Karpas-422 (cell line): Measurements from ENCODE around the gene BICD1. TPM values are rescaled to one million over a fixed set of nuclear protein-coding genes. Genes with fewer than 3 reads are reported as not detected.

Experiments used
- DNase-seq: peaks from one replicate; pipeline ENCODE4 v3.0.0-alpha.2; 2015
- H2AFZ ChIP-seq: fragments of 200-600 bp; sonication (generic); 2 replicates; pipeline ENCODE4 v1.6.1; 2014; ENCODE audit warnings: antibody characterized with exemption, low read length, mixed read lengths
- H3K27ac ChIP-seq: fragments of 200-600 bp; sonication (generic); 2 replicates; pipeline ENCODE4 v1.5.1; 2014; ENCODE audit warnings: mild to moderate bottlenecking, low read length, moderate library complexity
- H3K27me3 ChIP-seq: fragments of 200-600 bp; sonication (generic); 2 replicates; pipeline ENCODE4 v1.6.1; 2014; ENCODE audit warnings: low read length, mixed read lengths
- H3K36me3 ChIP-seq: fragments of 200-600 bp; sonication (generic); 2 replicates; pipeline ENCODE4 v1.6.1; 2014; ENCODE audit warnings: low read length, mixed read lengths; ENCODE audit not compliant: insufficient read depth
- H3K4me1 ChIP-seq: fragments of 200-600 bp; sonication (generic); 2 replicates; pipeline ENCODE4 v1.6.1; 2014; ENCODE audit warnings: mild to moderate bottlenecking, low read length, mixed read lengths
- H3K4me2 ChIP-seq: fragments of 200-600 bp; sonication (generic); 2 replicates; pipeline ENCODE4 v1.6.1; 2014; ENCODE audit warnings: low read length, low read depth, mild to moderate bottlenecking; ENCODE audit not compliant: poor library complexity, severe bottlenecking
- H3K4me3 ChIP-seq: fragments of 200-600 bp; sonication (generic); 2 replicates; pipeline ENCODE4 v1.5.1; 2014; ENCODE audit warnings: mild to moderate bottlenecking, antibody characterized with exemption, low read length, mixed read lengths
- H3K79me2 ChIP-seq: fragments of 200-600 bp; sonication (generic); 2 replicates; pipeline ENCODE4 v1.6.1; 2014; ENCODE audit warnings: mild to moderate bottlenecking, low read length, mixed read lengths
- H3K9ac ChIP-seq: fragments of 200-600 bp; sonication (generic); 2 replicates; pipeline ENCODE4 v1.6.0; 2014; ENCODE audit warnings: low read length
- H3K9me2 ChIP-seq: fragments of 200-600 bp; sonication (generic), shearing (Covaris generic); replicated peaks from 2 replicates; pipeline ENCODE4 v1.6.0; 2014; ENCODE audit warnings: mild to moderate bottlenecking, low read length, moderate library complexity; ENCODE audit not compliant: insufficient read depth
- H3K9me3 ChIP-seq: fragments of 300-700, 200-600 bp; sonication (generic); 2 replicates; pipeline ENCODE4 v1.6.1; 2014; ENCODE audit warnings: low read length, mixed read lengths
- H4K20me1 ChIP-seq: fragments of 200-600 bp; sonication (generic); 2 replicates; pipeline ENCODE4 v1.6.1; 2014; ENCODE audit warnings: mild to moderate bottlenecking, antibody characterized with exemption, low read length, low read depth; ENCODE audit not compliant: insufficient read depth
- small RNA-seq: library from RNA; depleted of rRNA; stranded (forward); fragments of <200 nt; gene quantifications from one replicate; pipeline ENCODE3, GENCODE V24; 2014
- total RNA-seq: library from RNA; depleted of rRNA; stranded (reverse); fragments of >200 nt; shearing (Covaris generic); gene quantifications from 2 replicates; pipeline ENCODE4 v1.2.3, GENCODE V29; 2014; ENCODE audit warnings: low replicate concordance; rRNA removed

The BICD1 gene
- total RNA-seq, 1 experiment from 2014 or later, result 55.7 TPM

DNA sequence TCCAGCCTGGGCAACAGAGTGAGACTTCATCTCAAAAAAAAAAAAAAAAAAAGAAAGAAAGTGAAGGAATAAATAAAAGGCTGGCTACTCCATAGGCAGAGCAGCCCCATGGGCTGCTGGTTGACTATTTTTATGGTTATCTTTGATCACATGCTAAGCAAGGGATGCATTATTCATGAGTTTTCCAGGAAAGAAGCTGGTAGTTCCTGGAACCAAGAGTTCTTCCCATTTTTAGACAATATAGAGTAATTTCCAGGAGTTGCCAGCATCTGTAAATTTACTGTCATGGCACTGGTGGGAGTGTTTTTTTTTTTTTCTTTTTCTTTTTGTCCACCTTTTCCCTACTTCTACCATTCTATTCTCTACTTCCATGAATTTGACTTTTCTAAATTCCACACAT lies 316.9 kb downstream of the BICD1 start:
- no peaks in the 10 kb centered on the region for H3K79me2 ChIP-seq
- H2AFZ ChIP-seq, result no peak overlapping the region
- H3K4me3 ChIP-seq, result no peak overlapping the region
- H3K9me2 ChIP-seq, result no peaks in the 10 kb centered on the region
- H3K4me2 ChIP-seq, result no peak overlapping the region
- no peak overlapping the region for H3K27ac ChIP-seq
- H3K9me3 ChIP-seq, result no peaks in the 10 kb centered on the region
- H3K36me3 ChIP-seq, result no peaks in the 10 kb centered on the region
- H4K20me1 ChIP-seq, result no peaks in the 10 kb centered on the region
- no peak for DNase-seq
- no peak overlapping the region for H3K9ac ChIP-seq
- H3K4me1 ChIP-seq, result no peaks in the 10 kb centered on the region
- H3K27me3 ChIP-seq, result no peaks in the 10 kb centered on the region

DNA sequence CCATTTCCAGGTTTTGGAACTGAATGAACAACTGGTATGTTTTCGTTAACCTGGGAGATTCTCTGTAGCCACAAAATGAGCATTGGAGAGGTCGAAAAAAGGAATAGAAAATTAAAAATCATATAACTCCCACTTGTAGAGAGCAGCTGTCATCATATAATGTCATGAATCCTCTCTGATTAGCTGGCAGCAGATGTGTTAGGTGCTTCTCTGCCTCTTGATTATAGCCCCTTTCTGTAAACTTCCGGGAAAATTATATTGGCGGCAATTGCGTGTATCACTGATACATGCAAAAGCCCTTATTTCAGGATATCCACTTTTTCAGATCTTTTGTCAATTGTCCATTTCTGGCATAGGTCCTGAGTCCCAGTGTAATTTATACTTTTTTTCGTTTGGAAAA lies 324.4 kb downstream of the BICD1 start:
- Histone ChIP-seq H3K9ac (no peak overlapping the region), H3K27me3 (no peaks in the 10 kb centered on the region), H3K4me1 (no peaks in the 10 kb centered on the region), H3K9me2 (no peaks in the 10 kb centered on the region), H3K4me2 (no peak overlapping the region), H3K36me3 (no peaks in the 10 kb centered on the region), H3K79me2 (no peaks in the 10 kb centered on the region), H3K27ac (no peak overlapping the region), H2AFZ (no peak overlapping the region), H3K9me3 (no peaks in the 10 kb centered on the region), H3K4me3 (no peak overlapping the region), H4K20me1 (no peaks in the 10 kb centered on the region)
- no peak for DNase-seq

Small RNA genes lying within 50 kb of the gene (small RNA-seq; reads per million reads assigned to genes)
- not detected for gene AC048344.2
- gene AC048344.3, result not detected
- not detected for gene RF00019

Other genes with a start within 250 kb of the BICD1 start
- gene RESF1, start 147.4 kb upstream of the BICD1 start, total RNA-seq, result 8.8 and 14.0 TPM in 2 replicates